Osteoblast (primary cell): ENCODE measurements around the gene PIK3AP1. TPM values are rescaled to one million over a fixed set of nuclear protein-coding genes. Genes with fewer than 3 reads are reported as not detected.

ENCODE experiments used
- DNase-seq: peaks from one replicate; pipeline ENCODE4 v3.0.0; 2011; ENCODE audit warnings: low spot score, mixed read lengths; ENCODE audit not compliant: insufficient read length; ENCODE audit errors: missing footprints
- H2AFZ ChIP-seq: 2 replicates; pipeline ENCODE4 v1.6.0; 2011; ENCODE audit warnings: mild to moderate bottlenecking, low read length
- H3K27ac ChIP-seq: 2 replicates; pipeline ENCODE4 v1.5.1; 2011; ENCODE audit warnings: mild to moderate bottlenecking, low read depth, low read length, moderate library complexity
- H3K27me3 ChIP-seq: 2 replicates; pipeline ENCODE4 v1.6.0; 2012; ENCODE audit warnings: mild to moderate bottlenecking, control low read depth, inconsistent platforms, low read length, moderate library complexity; ENCODE audit not compliant: insufficient read depth
- H3K36me3 ChIP-seq: 2 replicates; pipeline ENCODE4 v1.5.1; 2011; ENCODE audit warnings: mild to moderate bottlenecking, low read length, control low read depth, moderate library complexity; ENCODE audit not compliant: insufficient read depth
- H3K4me1 ChIP-seq: 2 replicates; pipeline ENCODE4 v1.5.1; 2011; ENCODE audit warnings: mild to moderate bottlenecking, low read length, control low read depth, moderate library complexity; ENCODE audit not compliant: insufficient read depth
- H3K4me2 ChIP-seq: 2 replicates; pipeline ENCODE4 v1.6.0; 2011; ENCODE audit warnings: mild to moderate bottlenecking, low read length; ENCODE audit not compliant: insufficient read depth
- H3K4me3 ChIP-seq: fragments of 200-600 bp; sonication (generic); 3 replicates; pipeline ENCODE4 v1.5.1; 2012; ENCODE audit warnings: mild to moderate bottlenecking, low read length, inconsistent platforms; ENCODE audit not compliant: insufficient read depth
- H3K79me2 ChIP-seq: 2 replicates; pipeline ENCODE4 v1.6.0; 2012; ENCODE audit warnings: mild to moderate bottlenecking, low read length, control low read depth, inconsistent platforms; ENCODE audit not compliant: insufficient read depth
- H3K9me3 ChIP-seq: 2 replicates; pipeline ENCODE4 v1.5.1; 2011; ENCODE audit warnings: low read depth, low read length, control low read depth
- H4K20me1 ChIP-seq: 2 replicates; pipeline ENCODE4 v1.6.0; 2012; ENCODE audit warnings: mild to moderate bottlenecking, low read length, control low read depth; ENCODE audit not compliant: insufficient read depth
- CTCF ChIP-seq: IDR thresholded peaks from 2 replicates; pipeline ENCODE4 v1.5.1; 2011; ENCODE audit warnings: mild to moderate bottlenecking, low read depth, low read length, moderate library complexity; ENCODE audit errors: extremely low read depth
- total RNA-seq: library from RNA; depleted of rRNA; stranded (reverse); fragments of >200 nt; gene quantifications from 2 replicates; pipeline ENCODE4 v1.2.3, GENCODE V29; 2012

Gene PIK3AP1
- total RNA-seq, 1 donor = 0.36 TPM

GRCh38 chr10:96765406-96766240, 45.3 kb upstream of the PIK3AP1 start:
- peak; percentile 97 for TF ChIP-seq CTCF
- DNase-seq = peak; percentile 90
- Histone ChIP-seq H3K4me2 (no peak overlapping the region), H3K36me3 (no peaks in the 10 kb centered on the region), H3K4me3 (no peak overlapping the region), H3K79me2 (no peaks in the 10 kb centered on the region), H3K4me1 (no peaks in the 10 kb centered on the region), H3K27ac (no peak overlapping the region), H4K20me1 (no peaks in the 10 kb centered on the region), H3K9me3 (no peaks in the 10 kb centered on the region), H3K27me3 (no peaks in the 10 kb centered on the region), H2AFZ (peak overlapping the region; percentile 29)

- peak; percentile 57 for DNase-seq
- Histone ChIP-seq H2AFZ (no peak overlapping the region), H3K4me3 (no peak overlapping the region), H3K4me1 (no peaks in the 10 kb centered on the region), H3K27ac (no peak overlapping the region), H3K4me2 (no peak overlapping the region), H3K27me3 (no peaks in the 10 kb centered on the region), H3K9me3 (no peaks in the 10 kb centered on the region), H4K20me1 (no peaks in the 10 kb centered on the region), H3K79me2 (no peaks in the 10 kb centered on the region), H3K36me3 (no peaks in the 10 kb centered on the region)
- TF ChIP-seq CTCF = no peak
These were observed 44.2 kb upstream of the PIK3AP1 start for GRCh38 chr10:96764425-96765060.

GRCh38 chr10:96758423-96758822, 38.1 kb upstream of the PIK3AP1 start:
- DNase-seq = no peak
- Histone ChIP-seq H4K20me1 (no peaks in the 10 kb centered on the region), H3K79me2 (no peaks in the 10 kb centered on the region), H3K4me2 (no peak overlapping the region), H2AFZ (no peak overlapping the region), H3K36me3 (no peaks in the 10 kb centered on the region), H3K27ac (no peak overlapping the region), H3K9me3 (no peaks in the 10 kb centered on the region), H3K27me3 (peaks cover 4% of the 10 kb centered on the region), H3K4me1 (no peaks in the 10 kb centered on the region), H3K4me3 (no peak overlapping the region)
- TF ChIP-seq CTCF = no peak
